Measurements from ENCODE around the gene C9orf57.
"Not testable (repeated sequence)": the region's sequence is repeated elsewhere in the genome, so short reads cannot be mapped to it uniquely, and the experiment has no call there.

DNA sequence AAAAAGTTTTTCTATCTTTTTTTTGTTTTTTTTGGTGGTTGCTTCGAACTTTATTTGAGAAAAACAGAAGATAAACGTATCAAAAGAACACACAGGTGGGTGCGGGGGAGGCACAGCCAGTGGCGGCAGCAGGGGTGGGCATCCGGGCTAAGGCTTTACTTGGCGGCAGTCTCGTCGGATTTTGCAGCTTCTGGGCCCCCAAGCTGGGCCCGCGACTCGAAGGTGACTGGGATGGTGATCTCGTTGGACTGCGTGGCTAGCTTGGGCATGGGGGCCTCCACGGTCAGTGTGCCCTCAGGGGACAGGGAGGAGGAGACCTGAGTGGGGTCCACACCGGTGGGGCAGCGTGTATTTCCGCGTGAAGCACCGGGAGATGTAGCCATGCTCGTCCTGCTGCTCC lies 52.7 kb downstream of the C9orf57 start:
- not testable (repeated sequence) for TF ChIP-seq POLR2A (IDR thresholded peaks at IDR 0.05)
- TF ChIP-seq, protein P1, sequence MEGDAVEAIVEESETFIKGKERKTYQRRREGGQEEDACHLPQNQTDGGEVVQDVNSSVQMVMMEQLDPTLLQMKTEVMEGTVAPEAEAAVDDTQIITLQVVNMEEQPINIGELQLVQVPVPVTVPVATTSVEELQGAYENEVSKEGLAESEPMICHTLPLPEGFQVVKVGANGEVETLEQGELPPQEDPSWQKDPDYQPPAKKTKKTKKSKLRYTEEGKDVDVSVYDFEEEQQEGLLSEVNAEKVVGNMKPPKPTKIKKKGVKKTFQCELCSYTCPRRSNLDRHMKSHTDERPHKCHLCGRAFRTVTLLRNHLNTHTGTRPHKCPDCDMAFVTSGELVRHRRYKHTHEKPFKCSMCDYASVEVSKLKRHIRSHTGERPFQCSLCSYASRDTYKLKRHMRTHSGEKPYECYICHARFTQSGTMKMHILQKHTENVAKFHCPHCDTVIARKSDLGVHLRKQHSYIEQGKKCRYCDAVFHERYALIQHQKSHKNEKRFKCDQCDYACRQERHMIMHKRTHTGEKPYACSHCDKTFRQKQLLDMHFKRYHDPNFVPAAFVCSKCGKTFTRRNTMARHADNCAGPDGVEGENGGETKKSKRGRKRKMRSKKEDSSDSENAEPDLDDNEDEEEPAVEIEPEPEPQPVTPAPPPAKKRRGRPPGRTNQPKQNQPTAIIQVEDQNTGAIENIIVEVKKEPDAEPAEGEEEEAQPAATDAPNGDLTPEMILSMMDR (IDR thresholded peaks at IDR 0.05 in 8 of 11, conservative IDR thresholded peaks at IDR 0.05 in 3 of 11), result not testable (repeated sequence)

Data from spleen (tissue), 7 donors.